ENCODE measurements around the gene ATE1.

DNA sequence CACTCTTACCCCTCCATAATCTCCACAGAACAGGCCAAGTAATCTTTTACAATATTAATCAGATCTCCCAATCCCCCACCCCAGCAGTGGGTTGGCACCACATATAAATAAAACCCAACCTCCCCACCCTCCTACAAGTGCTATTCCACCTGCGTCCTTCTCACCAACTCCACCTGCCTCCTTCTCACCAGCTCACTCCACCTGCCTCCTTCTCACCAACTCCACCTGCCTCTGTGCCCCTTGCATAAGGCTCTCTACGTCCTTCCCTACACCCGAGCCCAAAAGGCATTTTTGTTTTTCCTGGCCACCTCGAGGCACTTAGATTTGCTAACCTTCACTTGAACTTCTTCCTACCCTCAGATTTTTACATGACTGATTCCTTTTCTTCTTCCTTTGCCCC lies 89.7 kb downstream of the ATE1 start:
- TF ChIP-seq EP300 (IDR thresholded peaks at IDR 0.05; ENCODE audit: borderline replicate concordance) (no peak), TAF1 (IDR thresholded peaks at IDR 0.05; ENCODE audit: low read depth) (no peak), MAX (IDR thresholded peaks at IDR 0.05) (no peak), CEBPB (IDR thresholded peaks at IDR 0.05) (no peak), RAD21 (IDR thresholded peaks at IDR 0.05; ENCODE audit: low read depth) (no peak), NFIC (IDR thresholded peaks at IDR 0.05) (no peak), YY1 (IDR thresholded peaks at IDR 0.05; ENCODE audit: low read depth) (no peak), ZBTB7A (IDR thresholded peaks at IDR 0.05; ENCODE audit: low read depth) (no peak), FOXM1 (IDR thresholded peaks at IDR 0.05; ENCODE audit: borderline replicate concordance, low read depth) (no peak), EGR1 (IDR thresholded peaks at IDR 0.05) (no peak), CREB1 (IDR thresholded peaks at IDR 0.05; ENCODE audit: low read depth) (no peak), TCF12 (IDR thresholded peaks at IDR 0.05; ENCODE audit: low read depth) (no peak)
- TF ChIP-seq, protein P1, sequence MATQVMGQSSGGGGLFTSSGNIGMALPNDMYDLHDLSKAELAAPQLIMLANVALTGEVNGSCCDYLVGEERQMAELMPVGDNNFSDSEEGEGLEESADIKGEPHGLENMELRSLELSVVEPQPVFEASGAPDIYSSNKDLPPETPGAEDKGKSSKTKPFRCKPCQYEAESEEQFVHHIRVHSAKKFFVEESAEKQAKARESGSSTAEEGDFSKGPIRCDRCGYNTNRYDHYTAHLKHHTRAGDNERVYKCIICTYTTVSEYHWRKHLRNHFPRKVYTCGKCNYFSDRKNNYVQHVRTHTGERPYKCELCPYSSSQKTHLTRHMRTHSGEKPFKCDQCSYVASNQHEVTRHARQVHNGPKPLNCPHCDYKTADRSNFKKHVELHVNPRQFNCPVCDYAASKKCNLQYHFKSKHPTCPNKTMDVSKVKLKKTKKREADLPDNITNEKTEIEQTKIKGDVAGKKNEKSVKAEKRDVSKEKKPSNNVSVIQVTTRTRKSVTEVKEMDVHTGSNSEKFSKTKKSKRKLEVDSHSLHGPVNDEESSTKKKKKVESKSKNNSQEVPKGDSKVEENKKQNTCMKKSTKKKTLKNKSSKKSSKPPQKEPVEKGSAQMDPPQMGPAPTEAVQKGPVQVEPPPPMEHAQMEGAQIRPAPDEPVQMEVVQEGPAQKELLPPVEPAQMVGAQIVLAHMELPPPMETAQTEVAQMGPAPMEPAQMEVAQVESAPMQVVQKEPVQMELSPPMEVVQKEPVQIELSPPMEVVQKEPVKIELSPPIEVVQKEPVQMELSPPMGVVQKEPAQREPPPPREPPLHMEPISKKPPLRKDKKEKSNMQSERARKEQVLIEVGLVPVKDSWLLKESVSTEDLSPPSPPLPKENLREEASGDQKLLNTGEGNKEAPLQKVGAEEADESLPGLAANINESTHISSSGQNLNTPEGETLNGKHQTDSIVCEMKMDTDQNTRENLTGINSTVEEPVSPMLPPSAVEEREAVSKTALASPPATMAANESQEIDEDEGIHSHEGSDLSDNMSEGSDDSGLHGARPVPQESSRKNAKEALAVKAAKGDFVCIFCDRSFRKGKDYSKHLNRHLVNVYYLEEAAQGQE (IDR thresholded peaks at IDR 0.05; ENCODE audit: low read depth) = no peak
- TF ChIP-seq, protein P2, sequence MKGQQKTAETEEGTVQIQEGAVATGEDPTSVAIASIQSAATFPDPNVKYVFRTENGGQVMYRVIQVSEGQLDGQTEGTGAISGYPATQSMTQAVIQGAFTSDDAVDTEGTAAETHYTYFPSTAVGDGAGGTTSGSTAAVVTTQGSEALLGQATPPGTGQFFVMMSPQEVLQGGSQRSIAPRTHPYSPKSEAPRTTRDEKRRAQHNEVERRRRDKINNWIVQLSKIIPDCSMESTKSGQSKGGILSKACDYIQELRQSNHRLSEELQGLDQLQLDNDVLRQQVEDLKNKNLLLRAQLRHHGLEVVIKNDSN (IDR thresholded peaks at IDR 0.05) = no peak

All from Ishikawa (cell line).